ENCODE measurements around the gene RFESD. TPM values are rescaled to one million over a fixed set of nuclear protein-coding genes. Genes with fewer than 3 reads are reported as not detected.

RFESD gene
- total and polyA plus RNA-seq, 2 of the 8 experiments (the other 6 are each of a cell fraction or from before 2014, with no cell fraction given), result 1.7 to 2.0 TPM

DNA sequence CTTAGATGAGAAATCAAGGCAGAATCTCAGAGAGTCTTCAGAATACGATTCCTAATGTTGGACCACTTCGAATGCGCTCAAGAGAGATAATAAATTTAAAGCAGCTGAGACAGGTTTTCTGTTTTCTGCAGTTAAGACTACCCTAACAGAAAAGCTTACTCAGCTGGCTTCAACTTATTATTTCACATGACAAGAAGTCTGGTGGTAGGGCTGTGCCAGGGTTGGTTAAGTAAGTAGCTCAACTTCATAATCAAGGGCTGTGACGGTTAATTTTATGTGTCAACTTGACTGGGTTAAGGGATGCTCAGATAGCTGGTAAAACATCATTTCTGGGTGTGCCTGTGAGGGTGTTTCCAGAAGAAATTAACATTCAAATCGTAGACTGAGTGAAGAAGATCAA, 22.9 kb upstream of the RFESD start (continued):
- TF ChIP-seq, protein P1, sequence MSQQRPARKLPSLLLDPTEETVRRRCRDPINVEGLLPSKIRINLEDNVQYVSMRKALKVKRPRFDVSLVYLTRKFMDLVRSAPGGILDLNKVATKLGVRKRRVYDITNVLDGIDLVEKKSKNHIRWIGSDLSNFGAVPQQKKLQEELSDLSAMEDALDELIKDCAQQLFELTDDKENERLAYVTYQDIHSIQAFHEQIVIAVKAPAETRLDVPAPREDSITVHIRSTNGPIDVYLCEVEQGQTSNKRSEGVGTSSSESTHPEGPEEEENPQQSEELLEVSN (IDR thresholded peaks at IDR 0.05), result no peak

Data from H1 (cell line).